ENCODE results near the gene NUBPL. TPM values are rescaled to one million over a fixed set of nuclear protein-coding genes. Genes with fewer than 3 reads are reported as not detected.
"Not testable (repeated sequence)": the region's sequence is repeated elsewhere in the genome, so short reads cannot be mapped to it uniquely, and the experiment has no call there.

NUBPL gene
- total RNA-seq, 4 donors from 2014 or later: 1.9 to 45.2 (median 11.6) TPM

- Histone ChIP-seq H3K36me3 (no peaks in the 10 kb centered on the region), H3K9me3 (no peaks in the 10 kb centered on the region), H3K4me3 (no peak overlapping the region), H3K4me1 (peaks cover 0 to 5% (median 0%) of the 10 kb centered on the region in 4 donors), H3K27me3 (no peaks in the 10 kb centered on the region), H3K27ac (no peak overlapping the region)
- no peak for DNase-seq
- in situ Hi-C loops (cut with MboI; ENCODE audit: low pct_ligation_motif_present in 1 of 4, low pct_unique_long_range_greater_than_20kb in 1 of 4, low sequenced_read_pairs in 3 of 4) (no loop called here), intact Hi-C loops (cut with DNase I; ENCODE audit: low total_unique reads) (no loop called here)
- WGBS, 2 donors (ENCODE audit: low coverage in 1 of 2): 51 to 63% methylated on average over 7 of the region's 7 CpGs
- TF ChIP-seq EP300 (IDR thresholded peaks at IDR 0.05; ENCODE audit: low read depth) (no peak), CTCF (IDR thresholded peaks at IDR 0.05) (no peak), POLR2AphosphoS5 (IDR thresholded peaks at IDR 0.05) (no peak), POLR2A (IDR thresholded peaks at IDR 0.05) (no peak)
These were observed 35.3 kb downstream of the NUBPL start for GRCh38 chr14:31596342-31597095.

GRCh38 chr14:31605702-31606101 lies 44.5 kb downstream of the NUBPL start:
- Histone ChIP-seq H3K36me3 (peaks cover 0 to 2% (median 0%) of the 10 kb centered on the region in 4 donors), H3K4me3 (no peak overlapping the region), H3K4me1 (no peaks in the 10 kb centered on the region), H3K9me3 (no peaks in the 10 kb centered on the region), H3K27me3 (no peaks in the 10 kb centered on the region), H3K27ac (no peak overlapping the region)
- in situ Hi-C loops (cut with MboI; ENCODE audit: low pct_ligation_motif_present in 1 of 4, low pct_unique_long_range_greater_than_20kb in 1 of 4, low sequenced_read_pairs in 3 of 4): loop anchor here in 1 of 4 donors (25.0 kb wide), 1 partner anchor 282 kb away; no protein-coding TSS in a partner anchor
- WGBS, 2 donors (ENCODE audit: low coverage in 1 of 2): 90 to 93% methylated on average over 2 of the region's 2 CpGs
- intact Hi-C loops (cut with DNase I; ENCODE audit: low total_unique reads): no loop called here
- no peak for TF ChIP-seq POLR2A (IDR thresholded peaks at IDR 0.05)
- TF ChIP-seq POLR2AphosphoS5 (IDR thresholded peaks at IDR 0.05): no peak
- TF ChIP-seq CTCF (IDR thresholded peaks at IDR 0.05): no peak
- TF ChIP-seq EP300 (IDR thresholded peaks at IDR 0.05; ENCODE audit: low read depth): no peak
- DNase-seq: no peak

- 91 to 92% methylated on average over 3 of the region's 3 CpGs for WGBS, 2 donors (ENCODE audit: low coverage in 1 of 2)
- in situ Hi-C loops (cut with MboI; ENCODE audit: low pct_ligation_motif_present in 1 of 4, low pct_unique_long_range_greater_than_20kb in 1 of 4, low sequenced_read_pairs in 3 of 4): loop anchor here in 1 of 4 donors (25.0 kb wide), 1 partner anchor 275 kb away; no protein-coding TSS in a partner anchor
- no peak overlapping the region for H3K27ac ChIP-seq
- no peak for TF ChIP-seq EP300 (IDR thresholded peaks at IDR 0.05; ENCODE audit: low read depth)
- no peak for TF ChIP-seq POLR2A (IDR thresholded peaks at IDR 0.05)
- no peak for TF ChIP-seq POLR2AphosphoS5 (IDR thresholded peaks at IDR 0.05)
- TF ChIP-seq CTCF (IDR thresholded peaks at IDR 0.05): no peak
- H3K4me1 ChIP-seq: no peaks in the 10 kb centered on the region
- peaks cover 0 to 10% of the 10 kb centered on the region in 2 donors for H3K9me3 ChIP-seq
- no peak overlapping the region for H3K4me3 ChIP-seq
- no peak for DNase-seq
- H3K27me3 ChIP-seq: no peaks in the 10 kb centered on the region
- H3K36me3 ChIP-seq: no peaks in the 10 kb centered on the region
- intact Hi-C loops (cut with DNase I; ENCODE audit: low total_unique reads): no loop called here
These were observed 50.7 kb downstream of the NUBPL start for GRCh38 chr14:31611778-31612433.

- WGBS, 2 donors (ENCODE audit: low coverage in 1 of 2): 94 to 95% methylated on average over 5 of the region's 5 CpGs
- intact Hi-C loops (cut with DNase I; ENCODE audit: low total_unique reads): no loop called here
- in situ Hi-C loops (cut with MboI; ENCODE audit: low pct_ligation_motif_present in 1 of 4, low pct_unique_long_range_greater_than_20kb in 1 of 4, low sequenced_read_pairs in 3 of 4): loop anchor here in 1 of 4 donors (25.0 kb wide), 1 partner anchor 274 kb away; no protein-coding TSS in a partner anchor
- Histone ChIP-seq H3K4me3 (no peak overlapping the region), H3K4me1 (no peaks in the 10 kb centered on the region), H3K9me3 (peaks cover 0 to 10% of the 10 kb centered on the region in 2 donors), H3K36me3 (no peaks in the 10 kb centered on the region), H3K27ac (no peak overlapping the region), H3K27me3 (no peaks in the 10 kb centered on the region)
- DNase-seq: no peak
- no peak for TF ChIP-seq POLR2A (IDR thresholded peaks at IDR 0.05)
- TF ChIP-seq POLR2AphosphoS5 (IDR thresholded peaks at IDR 0.05): no peak
- TF ChIP-seq EP300 (IDR thresholded peaks at IDR 0.05; ENCODE audit: low read depth): no peak
- no peak for TF ChIP-seq CTCF (IDR thresholded peaks at IDR 0.05)
These were observed 52.0 kb downstream of the NUBPL start for GRCh38 chr14:31613188-31613587.

GRCh38 chr14:31618884-31619283 lies 57.7 kb downstream of the NUBPL start:
- H3K27me3 ChIP-seq; H3K4me1 ChIP-seq; H3K36me3 ChIP-seq; DNase-seq; intact Hi-C loops (cut with DNase I; ENCODE audit: low total_unique reads); H3K9me3 ChIP-seq; H3K4me3 ChIP-seq; H3K27ac ChIP-seq: not testable (repeated sequence)
- in situ Hi-C loops (cut with MboI; ENCODE audit: low pct_ligation_motif_present in 1 of 4, low pct_unique_long_range_greater_than_20kb in 1 of 4, low sequenced_read_pairs in 3 of 4): loop anchor here in 1 of 4 donors (25.0 kb wide), 1 partner anchor 268 kb away; no protein-coding TSS in a partner anchor
- WGBS, 2 donors (ENCODE audit: low coverage in 1 of 2): 92 to 100% methylated on average over 2 of the region's 2 CpGs
